Panc1 (cell line): ENCODE data around the gene COPB1. TPM values are rescaled to one million over a fixed set of nuclear protein-coding genes. Genes with fewer than 3 reads are reported as not detected.
A peak's percentile ranks its signal among the peaks of the same experiment; 100 is the strongest.

Experiments used
- ATAC-seq: fragments of 200-7000 bp; cut with Tn5 transposase; 2 replicates; pipeline ENCODE4 v1.9.1; 2020; ENCODE audit warnings: mild to moderate bottlenecking, moderate library complexity
- Bru-seq: library from RNA; stranded (reverse); fragments of 400-500 nt; gene quantifications from one replicate; lab custom pipeline; 2021; lab: Mats Ljungman, UMichigan
- BruChase-seq, 2 experiments: library from RNA; stranded (reverse); fragments of 400-500 nt; gene quantifications; one replicate each; lab custom pipeline; 2021; lab: Mats Ljungman, UMichigan
- BruUV-seq: library from RNA; stranded (reverse); fragments of 400-500 nt; replicated peaks from 2 replicates; lab custom pipeline; 2021; lab: Mats Ljungman, UMichigan
- CTCF ChIA-PET: fragments of 300-600 bp; sonication (Branson Sonifier 250); formaldehyde crosslinking; loops from one replicate; lab custom pipeline; 2022; ENCODE audit warnings: antibody characterized with exemption; lab: Charles Lee
- POLR2A ChIA-PET: fragments of 300-600 bp; sonication (Branson Sonifier 250); formaldehyde crosslinking; loops from one replicate; lab custom pipeline; 2022; ENCODE audit warnings: antibody characterized with exemption; lab: Charles Lee
- DNase-seq: peaks from one replicate; pipeline ENCODE4 v3.0.0-alpha.2; 2010; ENCODE audit warnings: low read depth, low spot score
- H3K27ac ChIP-seq: 2 replicates; pipeline ENCODE4 v1.5.1; 2011; ENCODE audit warnings: mild to moderate bottlenecking, low read length, inconsistent platforms
- H3K27me3 ChIP-seq: fragments of 200-500 bp; sonication (Bioruptor generic); 2 replicates; pipeline ENCODE4 v1.6.0; 2014; ENCODE audit warnings: low read length, inconsistent platforms; ENCODE audit not compliant: control insufficient read depth, insufficient read depth
- H3K36me3 ChIP-seq: fragments of 200-500 bp; sonication (Bioruptor generic); 2 replicates; pipeline ENCODE4 v1.5.1; 2014; ENCODE audit warnings: inconsistent platforms, mild to moderate bottlenecking, low read length, moderate library complexity; ENCODE audit not compliant: control insufficient read depth, insufficient read depth
- H3K4me1 ChIP-seq: 2 replicates; pipeline ENCODE4 v1.5.1; 2011; ENCODE audit warnings: inconsistent platforms, mild to moderate bottlenecking, low read length, moderate library complexity; ENCODE audit not compliant: control insufficient read depth, insufficient read depth
- H3K4me3 ChIP-seq, 2 experiments: 2 replicates each; pipeline ENCODE4 v1.5.1; 2011 to 2012; ENCODE audit warnings: low read depth in 2 of 2, low read length in 2 of 2, mild to moderate bottlenecking in 2 of 2, inconsistent platforms in 1 of 2, moderate library complexity in 1 of 2
- H3K9me3 ChIP-seq: fragments of 200-500 bp; sonication (Bioruptor generic); 2 replicates; pipeline ENCODE4 v1.5.1; 2014; ENCODE audit warnings: low read depth, mild to moderate bottlenecking, inconsistent platforms, low read length, moderate library complexity; ENCODE audit not compliant: control insufficient read depth, insufficient read depth
- CTCF ChIP-seq: fragments of 450-650 bp; IDR thresholded peaks from 2 replicates; pipeline ENCODE4 v1.5.1; 2017; ENCODE audit warnings: mild to moderate bottlenecking
- POLR2AphosphoS5 ChIP-seq: IDR thresholded peaks from 2 replicates; pipeline ENCODE4 v1.6.1; 2012; ENCODE audit warnings: mild to moderate bottlenecking, low read depth, low read length, moderate library complexity
- SIN3A ChIP-seq: IDR thresholded peaks from 2 replicates; pipeline ENCODE4 v1.6.1; 2012; ENCODE audit warnings: low read depth, mild to moderate bottlenecking, low read length, moderate library complexity, borderline replicate concordance; ENCODE audit not compliant: insufficient read depth
- TCF7L2 ChIP-seq: IDR thresholded peaks from 2 replicates; pipeline ENCODE4 v1.6.1; 2011; ENCODE audit warnings: mild to moderate bottlenecking, low read depth, low read length, inconsistent platforms
- in situ Hi-C: cut with HindIII; loops from 2 replicates; pipeline ENCODE4 v1.10.0; 2016; ENCODE audit warnings: low sequenced_read_pairs, low pct_unique_long_range_greater_than_20kb
- intact Hi-C: fragments of 100-400 bp; cut with micrococcal nuclease; formaldehyde crosslinking; loops from one replicate; pipeline ENCODE4 v1.10.0; 2022; ENCODE audit not compliant: unreplicated experiment
- long read RNA-seq: library from polyadenylated mRNA; unstranded; transcript quantifications from one replicate; pipeline ENCODE4 v2.0.0, GENCODE V29; 2021; ENCODE audit not compliant: unreplicated experiment
- polyA plus RNA-seq: library from polyadenylated mRNA; unstranded; fragments of >200 nt; gene quantifications from one replicate; pipeline ENCODE4 v1.2.1, GENCODE V29; 2012; ENCODE audit warnings: missing spikeins; ENCODE audit not compliant: insufficient read length
- total RNA-seq: library from RNA; stranded (reverse); gene quantifications from one replicate; pipeline ENCODE4 v1.2.1, GENCODE V29; 2021; ENCODE audit not compliant: unreplicated experiment
- TF ChIP-seq, protein P1 (sequence below), 2 experiments: IDR thresholded peaks; 2 replicates each; pipeline ENCODE4 v1.6.1; 2011 to 2012; ENCODE audit warnings: low read depth in 2 of 2, control low read depth in 1 of 2, low read length in 1 of 2, mild to moderate bottlenecking in 1 of 2, moderate library complexity in 1 of 2; ENCODE audit not compliant: insufficient read depth in 1 of 2

COPB1 gene
- 123 TPM for total RNA-seq
- polyA plus RNA-seq = 72.6 TPM
- Bru-seq, nascent RNA = percentile 90 among the genes with signal in this experiment
- percentile 91 among the genes with signal in this experiment for BruChase-seq, experiment 1, labeled RNA remaining after a 2-hour chase
- percentile 96 among the genes with signal in this experiment for BruChase-seq, experiment 2, labeled RNA remaining after a 6-hour chase
- long read RNA-seq, transcript COPB1-202 (22 exons, 3,382 nt) = major isoform, 83 of 153 reads
- long read RNA-seq, transcript COPB1-201 (22 exons, 3,481 nt) = minor isoform, 6 of 153 reads
- long read RNA-seq, partial matches to known transcripts = 31 of 153 reads
- long read RNA-seq, other reads (novel, unspliced or antisense) = 33 of 153 reads

GRCh38 chr11:14499560-14500180 is at the start of gene COPB1:
Gene COPB1 (minus strand): TSS chr11:14499811. CDS start chr11:14498928, 883 bp downstream.
- Histone ChIP-seq H3K27me3 (no peaks in the 10 kb centered on the region), H3K27ac (peak within 1 kb of the TSS; percentile 99), H3K36me3 (peaks cover 32% of the 10 kb centered on the region), H3K9me3 (no peaks in the 10 kb centered on the region), H3K4me3 (peak within 1 kb of the TSS; percentile 64 to 92), H3K4me1 (peaks cover 5% of the 10 kb centered on the region; the same call in 1 of the 2 replicates)
- intact Hi-C loops = no loop called here
- POLR2A ChIA-PET = no interaction called here
- CTCF ChIA-PET = interaction anchor here (0.7 kb wide), 1 partner anchor 325 kb away, joined by 4 read pairs; no protein-coding TSS in a partner anchor
- peak; percentile 98 for ATAC-seq
- in situ Hi-C loops = no loop called here
- no TSS peak for BruUV-seq
- TF ChIP-seq CTCF (no peak), SIN3A (peak; percentile 83), TCF7L2 (no peak; the same call in 1 of the 2 replicates), POLR2AphosphoS5 (peak; percentile 91)
- TF ChIP-seq, protein P1, sequence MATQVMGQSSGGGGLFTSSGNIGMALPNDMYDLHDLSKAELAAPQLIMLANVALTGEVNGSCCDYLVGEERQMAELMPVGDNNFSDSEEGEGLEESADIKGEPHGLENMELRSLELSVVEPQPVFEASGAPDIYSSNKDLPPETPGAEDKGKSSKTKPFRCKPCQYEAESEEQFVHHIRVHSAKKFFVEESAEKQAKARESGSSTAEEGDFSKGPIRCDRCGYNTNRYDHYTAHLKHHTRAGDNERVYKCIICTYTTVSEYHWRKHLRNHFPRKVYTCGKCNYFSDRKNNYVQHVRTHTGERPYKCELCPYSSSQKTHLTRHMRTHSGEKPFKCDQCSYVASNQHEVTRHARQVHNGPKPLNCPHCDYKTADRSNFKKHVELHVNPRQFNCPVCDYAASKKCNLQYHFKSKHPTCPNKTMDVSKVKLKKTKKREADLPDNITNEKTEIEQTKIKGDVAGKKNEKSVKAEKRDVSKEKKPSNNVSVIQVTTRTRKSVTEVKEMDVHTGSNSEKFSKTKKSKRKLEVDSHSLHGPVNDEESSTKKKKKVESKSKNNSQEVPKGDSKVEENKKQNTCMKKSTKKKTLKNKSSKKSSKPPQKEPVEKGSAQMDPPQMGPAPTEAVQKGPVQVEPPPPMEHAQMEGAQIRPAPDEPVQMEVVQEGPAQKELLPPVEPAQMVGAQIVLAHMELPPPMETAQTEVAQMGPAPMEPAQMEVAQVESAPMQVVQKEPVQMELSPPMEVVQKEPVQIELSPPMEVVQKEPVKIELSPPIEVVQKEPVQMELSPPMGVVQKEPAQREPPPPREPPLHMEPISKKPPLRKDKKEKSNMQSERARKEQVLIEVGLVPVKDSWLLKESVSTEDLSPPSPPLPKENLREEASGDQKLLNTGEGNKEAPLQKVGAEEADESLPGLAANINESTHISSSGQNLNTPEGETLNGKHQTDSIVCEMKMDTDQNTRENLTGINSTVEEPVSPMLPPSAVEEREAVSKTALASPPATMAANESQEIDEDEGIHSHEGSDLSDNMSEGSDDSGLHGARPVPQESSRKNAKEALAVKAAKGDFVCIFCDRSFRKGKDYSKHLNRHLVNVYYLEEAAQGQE (IDR thresholded peaks at IDR 0.05; ENCODE audit: insufficient read depth in 1 of 2, low read depth in 2 of 2, low read length in 1 of 2) = no peak
- peak; percentile 75 for DNase-seq

- BruUV-seq = no TSS peak
- no peak for DNase-seq
- ChIA-PET POLR2A (no interaction called here), CTCF (interaction anchor here (1.0 kb wide), 1 partner anchor 360 kb away, joined by 3 read pairs; no protein-coding TSS in a partner anchor)
- H3K36me3 ChIP-seq = no peaks in the 10 kb centered on the region
- H3K27ac ChIP-seq = no peak overlapping the region
- H3K4me3 ChIP-seq = no peak overlapping the region
- H3K9me3 ChIP-seq = no peaks in the 10 kb centered on the region
- no peak for ATAC-seq
- in situ Hi-C loops = no loop called here
- intact Hi-C loops = no loop called here
- TF ChIP-seq, protein P1 (IDR thresholded peaks at IDR 0.05; ENCODE audit: insufficient read depth in 1 of 2, low read depth in 2 of 2, low read length in 1 of 2) = no peak
- TF ChIP-seq TCF7L2 (no peak), POLR2AphosphoS5 (no peak), SIN3A (no peak), CTCF (no peak)
- no peaks in the 10 kb centered on the region for H3K4me1 ChIP-seq
- no peaks in the 10 kb centered on the region for H3K27me3 ChIP-seq
Observed at GRCh38 chr11:14547440-14547839, 47.8 kb upstream of the COPB1 start.
